Measurements from ENCODE around the gene ZGLP1.
"Not testable (repeated sequence)": the region's sequence is repeated elsewhere in the genome, so short reads cannot be mapped to it uniquely, and the experiment has no call there.

Gene ZGLP1

GRCh38 chr19:10343495-10343894, 33.9 kb upstream of the ZGLP1 start:
- TF ChIP-seq CTCF (IDR thresholded peaks at IDR 0.05; ENCODE audit: insufficient read depth, missing control alignments), result no peak
- FAIRE-seq (no peak), DNase-seq (ENCODE audit: insufficient read length, low spot score) (no peak)

DNA sequence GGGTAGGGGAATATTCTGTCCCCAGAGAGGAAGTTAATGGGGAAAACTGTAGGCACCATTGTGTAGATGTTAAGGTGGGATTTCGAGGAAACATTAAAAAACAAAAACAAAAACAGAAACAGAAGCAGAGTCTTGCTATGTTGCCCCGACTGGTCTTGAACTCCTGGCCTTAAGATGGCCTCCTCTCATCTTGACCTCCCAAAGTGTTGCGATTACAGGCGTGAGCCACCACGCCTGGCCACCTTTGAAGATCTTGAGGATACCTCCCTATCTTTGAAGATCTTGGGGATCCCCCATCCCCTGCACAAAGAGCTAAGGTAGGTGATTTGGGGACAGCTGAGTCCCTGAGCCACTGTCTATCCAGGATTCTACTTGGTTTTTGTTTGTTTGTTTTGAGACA, 30.4 kb upstream of the ZGLP1 start:
- FAIRE-seq (no peak), DNase-seq (ENCODE audit: insufficient read length, low spot score) (no peak)
- TF ChIP-seq CTCF (IDR thresholded peaks at IDR 0.05; ENCODE audit: insufficient read depth, missing control alignments), result no peak

DNA sequence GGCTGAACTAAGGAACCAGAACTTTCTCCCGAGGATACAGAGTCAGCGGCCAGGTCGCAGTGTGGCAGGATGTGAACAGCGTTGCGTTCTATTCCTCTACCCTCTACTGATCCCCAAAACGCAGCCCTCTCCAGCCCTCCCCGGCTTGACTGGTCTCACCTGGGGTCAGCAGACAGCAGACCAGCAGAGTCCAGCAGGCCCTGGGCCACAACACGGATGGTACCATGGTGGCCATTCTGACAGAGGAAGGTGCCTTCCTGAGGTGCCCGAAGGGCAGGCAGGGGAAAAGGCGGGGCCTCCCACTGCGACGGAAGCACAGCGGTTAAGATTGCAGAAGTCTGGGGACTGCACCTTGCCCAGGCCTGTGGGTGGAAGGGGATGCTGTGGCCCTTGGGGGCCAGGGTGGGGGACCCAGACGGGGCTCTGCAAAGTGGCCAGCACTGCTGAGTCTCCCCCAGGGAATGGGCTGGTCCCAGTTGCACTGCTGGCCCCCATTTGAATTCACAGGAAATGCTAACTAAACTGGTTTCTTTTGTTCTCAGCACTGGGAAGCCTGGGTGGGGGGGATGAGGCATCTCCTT, 29.9 kb upstream of the ZGLP1 start, which contains the start of gene ICAM3:
ICAM3 (minus strand) TSS at position 245 of the 581 bp plus-strand sequence; CDS start at position 235, 10 bp downstream.
- TF ChIP-seq CTCF (IDR thresholded peaks at IDR 0.05; ENCODE audit: insufficient read depth, missing control alignments), result no peak
- DNase-seq (ENCODE audit: insufficient read length, low spot score) (no peak), FAIRE-seq (no peak)

- FAIRE-seq, result no peak
- DNase-seq (ENCODE audit: insufficient read length, low spot score), result no peak
- TF ChIP-seq CTCF (IDR thresholded peaks at IDR 0.05; ENCODE audit: insufficient read depth, missing control alignments), result no peak
Observed at GRCh38 chr19:10338940-10339339, 29.3 kb upstream of the ZGLP1 start.

- not testable (repeated sequence) for FAIRE-seq; DNase-seq (ENCODE audit: insufficient read length, low spot score)
Observed at GRCh38 chr19:10336725-10337124, 27.1 kb upstream of the ZGLP1 start.

- FAIRE-seq (no peak), DNase-seq (ENCODE audit: insufficient read length, low spot score) (no peak)
- TF ChIP-seq CTCF (IDR thresholded peaks at IDR 0.05; ENCODE audit: insufficient read depth, missing control alignments), result no peak
Observed at GRCh38 chr19:10335352-10335985, 25.9 kb upstream of the ZGLP1 start.

DNA sequence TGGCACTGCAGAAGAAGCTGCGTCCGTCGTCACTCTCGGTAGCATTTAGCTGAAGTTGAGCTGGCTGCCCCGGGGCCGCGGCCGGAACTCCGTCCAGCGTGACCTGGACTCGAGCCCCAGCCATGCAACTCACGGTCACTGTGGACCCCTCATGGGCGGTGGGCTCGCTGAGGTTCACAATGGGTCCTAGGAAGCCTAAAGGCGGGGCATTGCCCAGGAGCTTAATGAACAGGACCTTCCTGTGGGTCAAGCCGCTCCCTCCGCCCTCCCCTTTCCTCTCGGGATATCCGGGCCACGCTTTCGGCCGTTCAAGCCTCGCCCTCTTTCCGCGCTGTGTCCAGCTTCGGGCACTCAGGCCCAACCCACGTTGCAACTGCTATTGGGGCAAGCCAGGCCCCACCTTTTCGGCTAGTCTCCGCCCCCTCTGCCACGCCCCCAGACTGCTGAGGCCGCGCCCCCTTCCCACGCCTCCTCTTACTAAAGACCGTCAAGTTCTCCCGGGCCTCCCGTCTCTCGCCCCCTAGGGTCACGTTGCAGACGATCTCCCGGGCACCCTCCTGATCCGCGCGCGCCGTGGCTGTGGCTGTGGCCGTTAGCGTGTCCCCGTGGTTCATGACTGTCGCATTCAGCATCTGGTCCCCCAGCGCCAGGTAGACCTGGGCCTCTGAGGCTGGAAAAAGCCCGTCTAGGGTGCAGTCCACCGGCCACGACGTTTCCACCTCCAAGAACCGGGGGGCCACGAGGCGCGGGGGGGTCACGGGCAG, 25.2 kb upstream of the ZGLP1 start:
- FAIRE-seq (no peak), DNase-seq (ENCODE audit: insufficient read length, low spot score) (peak; percentile 67)
- no peak for TF ChIP-seq CTCF (IDR thresholded peaks at IDR 0.05; ENCODE audit: insufficient read depth, missing control alignments)

Measured in D721Med (cell line).